ENCODE measurements around the gene CYP3A5.

CYP3A5 gene

DNA sequence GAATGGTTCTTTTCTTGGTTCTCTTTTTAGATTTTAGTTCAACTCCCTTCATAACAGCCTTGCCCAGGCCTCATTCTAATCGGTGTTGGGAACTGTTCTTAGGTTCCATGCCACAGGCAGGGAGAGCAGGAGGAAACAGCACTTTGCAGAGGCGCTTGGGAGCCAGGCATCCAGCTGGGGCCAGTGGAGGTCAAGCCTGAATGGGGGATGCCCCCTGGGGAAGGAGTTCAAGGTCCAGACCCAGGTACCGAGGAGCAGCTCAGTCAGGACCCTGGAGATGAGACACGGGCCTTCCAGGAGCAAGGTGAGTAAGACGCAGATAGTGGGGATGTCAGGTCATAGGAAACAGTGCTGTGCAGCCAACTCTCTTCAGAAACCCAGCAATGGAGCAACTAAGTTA lies 58.5 kb downstream of the CYP3A5 start:
- no peak overlapping the region for H3K4me3 ChIP-seq (ENCODE audit: low read depth, low read length)
- DNase-seq (ENCODE audit: low read depth): no peak
- TF ChIP-seq, protein P1, sequence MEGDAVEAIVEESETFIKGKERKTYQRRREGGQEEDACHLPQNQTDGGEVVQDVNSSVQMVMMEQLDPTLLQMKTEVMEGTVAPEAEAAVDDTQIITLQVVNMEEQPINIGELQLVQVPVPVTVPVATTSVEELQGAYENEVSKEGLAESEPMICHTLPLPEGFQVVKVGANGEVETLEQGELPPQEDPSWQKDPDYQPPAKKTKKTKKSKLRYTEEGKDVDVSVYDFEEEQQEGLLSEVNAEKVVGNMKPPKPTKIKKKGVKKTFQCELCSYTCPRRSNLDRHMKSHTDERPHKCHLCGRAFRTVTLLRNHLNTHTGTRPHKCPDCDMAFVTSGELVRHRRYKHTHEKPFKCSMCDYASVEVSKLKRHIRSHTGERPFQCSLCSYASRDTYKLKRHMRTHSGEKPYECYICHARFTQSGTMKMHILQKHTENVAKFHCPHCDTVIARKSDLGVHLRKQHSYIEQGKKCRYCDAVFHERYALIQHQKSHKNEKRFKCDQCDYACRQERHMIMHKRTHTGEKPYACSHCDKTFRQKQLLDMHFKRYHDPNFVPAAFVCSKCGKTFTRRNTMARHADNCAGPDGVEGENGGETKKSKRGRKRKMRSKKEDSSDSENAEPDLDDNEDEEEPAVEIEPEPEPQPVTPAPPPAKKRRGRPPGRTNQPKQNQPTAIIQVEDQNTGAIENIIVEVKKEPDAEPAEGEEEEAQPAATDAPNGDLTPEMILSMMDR (IDR thresholded peaks at IDR 0.05; ENCODE audit: insufficient read depth, low read depth, low read length, missing control alignments): no peak

DNA sequence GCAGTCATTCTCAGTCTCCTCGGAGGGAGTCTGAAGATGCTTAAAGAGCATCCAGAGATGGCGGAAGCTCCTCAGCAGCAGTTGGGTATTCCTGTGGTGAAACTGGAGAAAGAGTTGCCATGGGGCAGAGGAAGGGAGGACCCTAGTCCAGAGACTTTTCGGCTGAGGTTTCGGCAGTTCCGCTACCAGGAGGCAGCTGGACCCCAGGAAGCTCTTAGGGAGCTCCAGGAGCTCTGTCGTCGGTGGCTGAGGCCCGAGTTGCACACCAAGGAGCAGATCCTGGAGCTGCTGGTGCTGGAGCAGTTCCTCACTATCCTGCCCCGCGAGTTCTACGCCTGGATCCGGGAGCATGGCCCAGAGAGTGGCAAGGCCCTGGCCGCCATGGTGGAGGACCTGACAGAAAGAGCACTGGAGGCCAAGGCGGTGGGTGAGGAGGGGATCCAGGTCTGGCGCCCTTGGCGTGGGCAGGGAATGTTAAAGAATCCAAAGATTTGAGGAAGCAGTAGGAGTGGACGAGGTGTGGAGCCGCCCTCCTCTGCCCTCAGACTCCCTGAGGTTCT lies 60.1 kb downstream of the CYP3A5 start:
- TF ChIP-seq, protein P1 (IDR thresholded peaks at IDR 0.05; ENCODE audit: insufficient read depth, low read depth, low read length, missing control alignments): no peak
- no peak overlapping the region for H3K4me3 ChIP-seq (ENCODE audit: low read depth, low read length)
- DNase-seq (ENCODE audit: low read depth): no peak

DNA sequence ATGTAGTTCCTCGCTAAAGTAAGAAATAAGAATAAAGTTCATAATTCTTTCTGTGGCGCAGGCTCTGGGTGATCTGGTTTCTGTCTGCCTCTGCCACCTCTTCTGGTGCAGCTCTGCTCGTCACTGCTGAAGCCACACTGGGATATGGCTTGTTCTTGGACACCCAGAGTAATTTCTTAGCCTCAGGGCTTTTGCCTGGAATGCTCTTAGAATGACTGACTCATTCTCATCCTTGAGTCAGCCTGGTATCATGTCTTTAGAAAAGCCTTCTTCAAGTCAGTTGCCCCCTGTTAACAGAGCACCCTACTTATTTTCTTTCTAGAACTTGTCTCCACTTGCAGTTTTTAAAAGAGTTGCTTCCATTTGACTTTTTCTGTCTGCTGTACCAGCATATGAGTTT lies 61.1 kb downstream of the CYP3A5 start:
- no peak for DNase-seq (ENCODE audit: low read depth)
- TF ChIP-seq, protein P1 (IDR thresholded peaks at IDR 0.05; ENCODE audit: insufficient read depth, low read depth, low read length, missing control alignments): no peak
- no peak overlapping the region for H3K4me3 ChIP-seq (ENCODE audit: low read depth, low read length)

DNA sequence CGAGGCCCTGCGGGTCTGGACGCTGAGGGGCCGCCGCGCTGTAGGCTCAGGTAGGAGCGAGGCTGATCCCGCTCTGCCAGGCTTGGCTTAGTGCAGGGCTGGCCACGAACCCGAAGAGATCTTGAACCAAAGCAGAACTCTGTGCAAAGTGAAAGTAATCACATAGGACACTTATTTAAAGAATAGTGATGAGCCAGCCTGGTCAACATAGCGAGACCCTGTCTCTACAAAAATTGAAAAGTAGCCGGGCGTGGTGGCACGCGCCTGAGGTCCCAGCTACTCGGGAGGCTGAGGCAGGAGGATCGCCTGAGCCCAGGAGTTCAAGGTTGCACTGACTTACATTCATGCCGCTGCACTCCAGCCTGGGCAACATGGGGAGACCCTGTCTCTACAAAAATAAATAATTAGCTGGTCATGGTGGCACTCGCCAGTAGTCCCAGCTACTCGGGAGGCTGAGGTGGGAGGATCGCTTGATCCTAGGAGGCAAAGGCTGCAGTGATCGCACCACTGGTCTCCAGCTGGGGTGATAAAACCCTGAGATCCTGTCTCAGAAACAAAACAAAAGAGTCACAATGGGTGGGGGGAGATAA lies 62.5 kb downstream of the CYP3A5 start:
- peak overlapping the region; percentile 85 for H3K4me3 ChIP-seq (ENCODE audit: low read depth, low read length)
- no peak for DNase-seq (ENCODE audit: low read depth)
- TF ChIP-seq, protein P1 (IDR thresholded peaks at IDR 0.05; ENCODE audit: insufficient read depth, low read depth, low read length, missing control alignments): no peak

DNA sequence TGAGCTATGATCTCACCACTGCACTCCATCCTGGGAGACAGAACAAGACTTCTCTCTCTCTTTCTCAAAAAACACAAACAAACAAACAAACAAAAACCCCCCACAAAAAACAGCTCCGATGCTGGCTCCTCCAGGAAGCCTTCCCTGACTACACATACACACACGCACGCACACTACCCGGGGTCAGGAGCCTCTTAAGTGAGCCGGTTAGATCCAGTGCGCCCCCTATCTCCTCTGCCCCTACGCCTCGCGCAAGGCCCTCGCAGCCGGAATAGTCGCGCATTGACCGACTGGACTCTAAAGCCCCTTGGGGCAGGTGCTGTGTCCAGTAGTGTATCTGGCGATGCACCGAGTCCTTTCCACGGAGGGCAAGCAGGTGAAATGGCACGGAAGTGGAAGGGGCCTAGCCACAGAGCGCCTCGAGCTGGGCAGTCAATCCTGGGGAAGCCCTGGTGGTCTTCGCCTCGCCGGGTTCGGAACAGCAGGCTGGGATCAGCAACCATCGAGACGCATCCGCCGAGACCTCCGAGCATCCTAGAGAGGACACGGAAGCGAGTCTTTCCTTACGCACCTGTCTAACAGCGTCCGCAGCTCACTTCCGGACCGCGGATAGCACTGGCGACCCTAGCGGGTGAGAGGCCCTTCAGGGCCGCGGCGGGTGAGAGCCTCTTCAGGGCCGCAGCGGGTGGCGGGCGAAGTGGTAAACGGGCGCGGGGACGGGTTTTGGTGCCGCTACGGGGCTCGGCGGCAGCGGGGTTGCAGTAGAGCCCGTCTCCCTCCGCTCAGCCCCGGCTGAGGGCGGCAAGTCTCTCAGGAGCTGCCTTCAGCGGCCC lies 63.2 kb downstream of the CYP3A5 start, which contains the start of gene ZSCAN25:
ZSCAN25 (plus strand) TSS at position 588 of the 833 bp plus-strand sequence. CDS start 2,661 bp downstream, outside the sequence.
- peak; percentile 96 for DNase-seq (ENCODE audit: low read depth)
- TF ChIP-seq, protein P1 (IDR thresholded peaks at IDR 0.05; ENCODE audit: insufficient read depth, low read depth, low read length, missing control alignments): peak; percentile 47
- peak within 1 kb of the TSS; percentile 85 for H3K4me3 ChIP-seq (ENCODE audit: low read depth, low read length)

DNA sequence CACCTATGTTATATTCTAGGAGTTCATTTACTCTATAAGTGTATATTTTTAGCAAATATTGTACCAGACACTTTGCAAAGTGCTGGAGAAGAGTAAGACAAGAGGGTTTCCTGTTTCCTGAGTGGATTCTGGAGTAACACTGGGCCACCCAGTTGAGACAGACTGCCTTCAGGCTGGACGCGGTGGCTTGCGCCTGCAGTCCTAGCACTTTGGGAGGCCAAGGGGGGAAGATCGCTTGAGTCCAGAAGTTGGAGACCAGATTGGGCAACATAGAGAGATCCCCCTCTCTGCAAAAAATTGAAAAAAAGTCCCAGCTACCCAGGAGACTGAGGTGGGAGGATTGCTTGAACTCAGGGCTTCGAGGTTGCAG lies 63.8 kb downstream of the CYP3A5 start:
- TF ChIP-seq, protein P1 (IDR thresholded peaks at IDR 0.05; ENCODE audit: insufficient read depth, low read depth, low read length, missing control alignments): no peak
- no peak for DNase-seq (ENCODE audit: low read depth)
- H3K4me3 ChIP-seq (ENCODE audit: low read depth, low read length): peak overlapping the region; percentile 85
